ENCODE data around the gene ZNF724.
"Not testable (repeated sequence)": the region's sequence is repeated elsewhere in the genome, so short reads cannot be mapped to it uniquely, and the experiment has no call there.

ZNF724 gene

DNA sequence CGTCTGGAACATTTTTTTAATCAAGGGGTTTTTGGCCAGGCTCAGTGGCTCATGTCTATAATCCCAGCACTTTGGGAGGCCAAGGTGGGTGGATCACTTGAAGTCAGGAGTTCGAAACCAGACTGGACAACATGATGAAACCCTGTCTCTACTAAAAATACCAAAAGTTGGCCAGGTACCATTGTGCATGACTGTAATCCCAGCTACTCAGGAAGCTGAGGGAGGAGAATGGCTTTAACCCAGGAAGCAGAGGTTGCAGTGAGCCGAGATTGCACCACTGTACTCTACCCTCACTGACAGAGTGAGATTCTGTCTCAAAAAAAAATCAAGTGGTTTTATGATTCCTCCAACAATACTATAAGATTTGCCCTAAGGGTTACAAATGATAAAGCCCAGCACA lies 3.1 kb upstream of the ZNF724 start:
- DNase-seq (ENCODE audit: low read depth in 4 of 4, low spot score in 1 of 4) = not testable (repeated sequence)

DNA sequence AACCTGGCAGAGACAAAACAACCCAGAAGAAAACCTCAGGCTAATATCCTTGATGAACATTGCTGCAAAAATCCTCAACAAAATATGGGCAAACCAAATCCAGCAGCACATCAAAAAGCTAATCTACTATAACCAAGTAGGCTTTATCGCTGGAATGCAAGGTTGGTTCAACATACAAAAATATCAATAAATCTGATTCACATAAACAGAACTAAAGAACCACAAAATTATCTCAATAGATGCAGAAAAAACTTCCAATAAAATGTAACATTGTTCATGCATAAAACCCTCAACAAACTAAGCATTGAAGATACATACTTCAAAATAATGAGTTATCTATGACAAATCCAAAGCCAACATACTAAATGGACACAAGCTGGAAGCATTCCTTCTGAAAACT lies 8.8 kb downstream of the ZNF724 start:
- no peak for DNase-seq (ENCODE audit: low read depth in 4 of 4, low spot score in 1 of 4)

DNA sequence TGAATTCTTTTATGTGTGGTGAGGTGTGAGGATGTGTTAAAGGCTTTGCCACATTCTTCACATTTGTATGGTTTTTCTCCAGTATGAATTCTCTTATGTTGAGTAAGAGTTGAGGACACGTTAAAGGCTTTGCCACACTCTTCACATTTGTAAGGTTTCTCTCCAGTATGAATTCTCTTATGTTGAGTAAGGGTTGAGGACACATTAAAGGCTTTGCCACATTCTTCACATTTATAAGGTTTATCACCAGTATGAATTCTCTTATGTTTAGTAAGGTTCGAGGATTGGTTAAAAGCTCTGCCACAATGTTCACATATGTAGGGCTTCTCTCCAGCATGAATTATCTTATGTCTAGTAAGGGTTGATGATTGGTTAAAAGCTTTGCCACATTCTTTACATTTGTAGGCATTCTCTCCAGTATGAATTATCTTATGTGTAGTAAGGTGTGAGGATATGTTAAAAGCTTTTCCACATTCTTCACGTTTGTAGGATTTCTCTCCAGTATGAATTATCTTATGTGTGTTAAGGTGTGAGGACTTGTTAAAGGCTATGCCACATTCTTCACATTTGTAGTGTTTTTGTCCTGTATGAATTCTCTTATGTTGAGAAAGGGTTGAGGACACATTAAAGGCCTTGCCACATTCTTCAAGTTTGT lies 27.1 kb downstream of the ZNF724 start:
- no peak for DNase-seq (ENCODE audit: low read depth in 4 of 4, low spot score in 1 of 4)

DNA sequence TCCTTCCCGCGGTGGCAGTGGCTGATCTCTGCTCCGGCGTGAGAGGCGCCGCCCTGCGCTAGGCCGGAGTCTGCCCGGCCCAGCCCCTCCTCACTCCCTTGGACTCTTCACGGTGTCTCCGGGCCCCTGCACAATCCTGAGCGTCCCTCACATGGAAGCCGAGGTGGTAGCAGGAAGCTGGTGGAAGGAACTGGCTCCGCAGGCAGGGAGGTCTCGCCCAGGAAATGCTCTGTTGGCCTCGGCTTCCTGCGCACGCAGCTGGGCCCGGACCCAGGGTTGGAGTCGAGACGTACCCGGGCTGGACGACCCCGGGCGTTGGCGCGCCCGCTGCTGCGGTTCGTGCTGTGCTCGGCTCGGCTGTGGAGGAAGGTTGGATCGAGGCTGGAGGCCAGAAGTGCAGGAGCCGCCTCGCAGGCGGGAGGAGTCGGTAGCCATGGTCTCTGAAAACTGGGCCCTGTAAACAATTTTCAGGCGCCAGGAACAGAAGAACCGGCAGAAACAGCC lies 46.3 kb downstream of the ZNF724 start:
- DNase-seq (ENCODE audit: low read depth in 4 of 4, low spot score in 1 of 4) = no peak

DNA sequence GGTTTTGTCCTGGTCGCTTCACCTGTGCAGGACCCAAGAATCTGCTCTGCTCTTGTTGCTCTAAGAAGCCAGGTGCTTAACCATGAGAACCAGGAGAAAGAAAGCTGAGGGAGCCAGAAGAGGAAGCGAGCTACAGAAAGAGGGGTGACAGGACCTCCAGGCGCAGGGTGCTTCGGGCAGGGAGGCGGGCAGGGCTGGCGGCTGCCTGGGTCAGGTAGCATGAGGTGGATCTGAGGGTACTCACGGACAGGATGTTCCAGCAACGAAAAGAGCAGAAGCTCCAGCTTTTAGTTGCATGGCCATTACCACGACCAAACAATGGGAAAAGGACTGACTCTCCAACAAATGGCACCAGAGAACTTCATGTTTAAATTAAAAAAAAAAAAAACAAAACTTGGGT lies 59.9 kb downstream of the ZNF724 start:
- DNase-seq (ENCODE audit: low read depth in 4 of 4, low spot score in 1 of 4) = no peak

DNA sequence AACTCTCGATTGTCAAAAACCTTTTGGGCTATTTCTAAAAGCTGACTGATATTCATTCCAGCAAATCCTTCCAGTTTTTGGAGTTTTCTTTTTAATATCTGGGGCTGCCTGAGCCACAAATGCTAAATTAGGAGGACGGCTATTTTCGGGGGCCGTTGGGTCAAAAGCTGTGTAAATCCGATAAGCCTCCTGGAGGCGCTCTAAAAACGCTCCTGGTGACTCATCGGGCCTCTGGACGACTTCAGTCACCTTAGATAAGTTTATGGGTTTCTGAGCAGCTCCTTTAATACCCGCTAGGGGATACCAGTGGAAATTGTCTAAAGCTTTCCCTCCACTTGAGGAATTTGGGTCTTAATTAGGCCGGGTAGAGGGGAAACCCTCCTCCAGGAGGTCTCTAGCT lies 66.9 kb downstream of the ZNF724 start:
- DNase-seq (ENCODE audit: low read depth in 4 of 4, low spot score in 1 of 4) = no peak
